ENCODE data around the gene GAL3ST1.

Gene GAL3ST1

DNA sequence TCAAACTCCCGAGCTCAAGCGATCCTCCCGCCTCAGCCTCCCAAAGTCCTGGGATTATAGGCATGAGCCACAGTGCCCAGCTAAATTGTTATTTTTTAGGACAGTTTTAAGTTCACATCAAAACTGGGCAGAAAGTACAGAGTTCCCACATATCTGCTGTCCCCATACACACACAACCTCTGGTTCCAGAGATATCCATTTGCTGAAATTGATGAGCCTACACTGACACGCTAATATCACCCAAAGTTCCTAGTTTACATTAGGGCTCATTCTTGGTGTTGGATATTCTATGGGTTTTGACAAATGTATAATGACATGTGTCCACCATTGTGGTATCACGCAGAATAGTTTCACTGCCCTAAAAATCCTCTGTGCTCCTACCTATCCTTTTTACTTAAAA, 66.2 kb downstream of the GAL3ST1 start:
- Histone ChIP-seq H3K36me3 (replicated peaks in 1 of 2; ENCODE audit: control insufficient read depth in 2 of 2, insufficient read depth in 2 of 2, low read length in 2 of 2) (peaks cover 0 to under 1% of the 10 kb centered on the region in 2 donors), H3K4me1 (ENCODE audit: control insufficient read depth in 2 of 2, insufficient read depth in 1 of 2, low read depth in 1 of 2, low read length in 2 of 2) (no peaks in the 10 kb centered on the region), H3K14ac (ENCODE audit: low read length) (no peak overlapping the region), H2AFZ (ENCODE audit: low read length) (no peak overlapping the region), H3K23ac (ENCODE audit: low read depth, low read length, poor library complexity) (no peak overlapping the region), H2BK5ac (ENCODE audit: low read length) (no peak overlapping the region), H3K27ac (replicated peaks; ENCODE audit: low read length) (no peak overlapping the region), H4K91ac (ENCODE audit: low read depth, low read length, poor library complexity) (no peak overlapping the region), H3K4me2 (ENCODE audit: insufficient read depth, low read length, poor library complexity, severe bottlenecking) (no peak overlapping the region), H3K4me3 (ENCODE audit: low read length in 2 of 2) (no peak overlapping the region), H4K8ac (ENCODE audit: low read depth, low read length) (no peak overlapping the region), H3K18ac (ENCODE audit: low read length) (no peak overlapping the region), H2BK15ac (ENCODE audit: low read length) (no peak overlapping the region), H3K79me1 (ENCODE audit: low read depth, low read length) (no peaks in the 10 kb centered on the region), H2BK120ac (ENCODE audit: low read depth, low read length) (no peak overlapping the region), H3K9ac (ENCODE audit: low read depth, low read length, poor library complexity) (no peak overlapping the region), H2AK5ac (ENCODE audit: low read depth, low read length) (no peak overlapping the region), H3K4ac (ENCODE audit: low read length) (no peak overlapping the region), H3K27me3 (ENCODE audit: control insufficient read depth in 3 of 3, insufficient read depth in 3 of 3, low read depth in 1 of 3, low read length in 3 of 3) (peaks cover 0 to 8% (median 3%) of the 10 kb centered on the region in 3 experiments), H3K9me3 (replicated peaks in 1 of 2; ENCODE audit: control insufficient read depth in 2 of 2, insufficient read depth in 1 of 2, low read depth in 1 of 2, low read length in 2 of 2) (peaks cover 0 to under 1% of the 10 kb centered on the region in 2 donors), H2BK12ac (ENCODE audit: low read length) (no peak overlapping the region)
- DNase-seq (ENCODE audit: low spot score) = no peak
- WGBS, 2 donors (ENCODE audit: extremely low coverage in 2 of 2, insufficient read length in 2 of 2, insufficient replicate concordance in 1 of 2) = no CpG with 5 or more reads among the region's 5 CpGs

DNA sequence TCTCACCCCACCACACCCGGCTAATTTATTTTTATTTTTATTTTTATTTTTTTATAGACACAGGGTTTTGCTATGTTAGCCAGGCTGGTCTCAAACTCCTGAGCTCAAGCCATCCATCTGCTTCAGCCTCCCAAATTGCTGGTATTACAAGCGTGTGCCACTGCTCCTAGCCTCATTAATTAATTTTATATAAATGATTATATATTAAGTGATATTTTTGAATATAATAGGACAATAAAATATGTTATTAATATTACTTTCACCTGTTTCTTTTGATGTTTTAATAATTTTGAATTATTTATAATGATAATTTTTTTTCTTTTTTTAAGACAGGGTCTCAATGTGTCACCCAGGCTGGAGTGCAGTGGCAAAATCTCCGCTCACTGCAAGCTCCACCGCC, 66.8 kb downstream of the GAL3ST1 start:
- Histone ChIP-seq H4K91ac (ENCODE audit: low read depth, low read length, poor library complexity) (no peak overlapping the region), H3K4me3 (ENCODE audit: low read length in 2 of 2) (no peak overlapping the region), H2AFZ (ENCODE audit: low read length) (no peak overlapping the region), H3K4me1 (ENCODE audit: control insufficient read depth in 2 of 2, insufficient read depth in 1 of 2, low read depth in 1 of 2, low read length in 2 of 2) (no peaks in the 10 kb centered on the region), H4K8ac (ENCODE audit: low read depth, low read length) (no peak overlapping the region), H3K9ac (ENCODE audit: low read depth, low read length, poor library complexity) (no peak overlapping the region), H2BK15ac (ENCODE audit: low read length) (no peak overlapping the region), H3K27ac (replicated peaks; ENCODE audit: low read length) (no peak overlapping the region), H3K36me3 (replicated peaks in 1 of 2; ENCODE audit: control insufficient read depth in 2 of 2, insufficient read depth in 2 of 2, low read length in 2 of 2) (no peaks in the 10 kb centered on the region), H2BK120ac (ENCODE audit: low read depth, low read length) (no peak overlapping the region), H2BK5ac (ENCODE audit: low read length) (no peak overlapping the region), H3K9me3 (replicated peaks in 1 of 2; ENCODE audit: control insufficient read depth in 2 of 2, insufficient read depth in 1 of 2, low read depth in 1 of 2, low read length in 2 of 2) (no peaks in the 10 kb centered on the region), H3K4ac (ENCODE audit: low read length) (no peak overlapping the region), H3K4me2 (ENCODE audit: insufficient read depth, low read length, poor library complexity, severe bottlenecking) (no peak overlapping the region), H3K14ac (ENCODE audit: low read length) (no peak overlapping the region), H2BK12ac (ENCODE audit: low read length) (no peak overlapping the region), H3K18ac (ENCODE audit: low read length) (no peak overlapping the region), H3K27me3 (ENCODE audit: control insufficient read depth in 3 of 3, insufficient read depth in 3 of 3, low read depth in 1 of 3, low read length in 3 of 3) (peaks cover 0 to 8% (median 3%) of the 10 kb centered on the region in 3 experiments), H3K79me1 (ENCODE audit: low read depth, low read length) (no peaks in the 10 kb centered on the region), H2AK5ac (ENCODE audit: low read depth, low read length) (no peak overlapping the region), H3K23ac (ENCODE audit: low read depth, low read length, poor library complexity) (no peak overlapping the region)
- DNase-seq (ENCODE audit: low spot score) = no peak
- WGBS, 2 donors (ENCODE audit: extremely low coverage in 2 of 2, insufficient read length in 2 of 2, insufficient replicate concordance in 1 of 2) = no CpG with 5 or more reads among the region's 4 CpGs

GRCh38 chr22:30506507-30506968, 67.9 kb downstream of the GAL3ST1 start:
- Histone ChIP-seq H3K36me3 (replicated peaks in 1 of 2; ENCODE audit: control insufficient read depth in 2 of 2, insufficient read depth in 2 of 2, low read length in 2 of 2) (no peaks in the 10 kb centered on the region), H4K8ac (ENCODE audit: low read depth, low read length) (no peak overlapping the region), H3K27me3 (ENCODE audit: control insufficient read depth in 3 of 3, insufficient read depth in 3 of 3, low read depth in 1 of 3, low read length in 3 of 3) (peaks cover 0 to 8% (median 3%) of the 10 kb centered on the region in 3 experiments), H3K79me1 (ENCODE audit: low read depth, low read length) (no peaks in the 10 kb centered on the region), H3K9ac (ENCODE audit: low read depth, low read length, poor library complexity) (no peak overlapping the region), H2BK12ac (ENCODE audit: low read length) (no peak overlapping the region), H2BK15ac (ENCODE audit: low read length) (no peak overlapping the region), H3K14ac (ENCODE audit: low read length) (no peak overlapping the region), H3K23ac (ENCODE audit: low read depth, low read length, poor library complexity) (no peak overlapping the region), H4K91ac (ENCODE audit: low read depth, low read length, poor library complexity) (no peak overlapping the region), H2AFZ (ENCODE audit: low read length) (no peak overlapping the region), H3K18ac (ENCODE audit: low read length) (no peak overlapping the region), H3K4me3 (ENCODE audit: low read length in 2 of 2) (no peak overlapping the region), H3K4ac (ENCODE audit: low read length) (no peak overlapping the region), H2AK5ac (ENCODE audit: low read depth, low read length) (no peak overlapping the region), H2BK120ac (ENCODE audit: low read depth, low read length) (no peak overlapping the region), H2BK5ac (ENCODE audit: low read length) (no peak overlapping the region), H3K4me1 (ENCODE audit: control insufficient read depth in 2 of 2, insufficient read depth in 1 of 2, low read depth in 1 of 2, low read length in 2 of 2) (no peaks in the 10 kb centered on the region), H3K27ac (replicated peaks; ENCODE audit: low read length) (no peak overlapping the region), H3K9me3 (replicated peaks in 1 of 2; ENCODE audit: control insufficient read depth in 2 of 2, insufficient read depth in 1 of 2, low read depth in 1 of 2, low read length in 2 of 2) (no peaks in the 10 kb centered on the region), H3K4me2 (ENCODE audit: insufficient read depth, low read length, poor library complexity, severe bottlenecking) (no peak overlapping the region)
- DNase-seq (ENCODE audit: low spot score) = no peak
- WGBS, 2 donors (ENCODE audit: extremely low coverage in 2 of 2, insufficient read length in 2 of 2, insufficient replicate concordance in 1 of 2) = no CpG with 5 or more reads among the region's 8 CpGs

All from neuronal stem cell (in vitro differentiated cells).